ENCODE measurements around the gene ADAMTS15. TPM values are rescaled to one million over a fixed set of nuclear protein-coding genes. Genes with fewer than 3 reads are reported as not detected.

Gene ADAMTS15
- total and polyA plus RNA-seq, 2 donors (not counting 1 experiment from before 2014, with no cell fraction given) = not detected

DNA sequence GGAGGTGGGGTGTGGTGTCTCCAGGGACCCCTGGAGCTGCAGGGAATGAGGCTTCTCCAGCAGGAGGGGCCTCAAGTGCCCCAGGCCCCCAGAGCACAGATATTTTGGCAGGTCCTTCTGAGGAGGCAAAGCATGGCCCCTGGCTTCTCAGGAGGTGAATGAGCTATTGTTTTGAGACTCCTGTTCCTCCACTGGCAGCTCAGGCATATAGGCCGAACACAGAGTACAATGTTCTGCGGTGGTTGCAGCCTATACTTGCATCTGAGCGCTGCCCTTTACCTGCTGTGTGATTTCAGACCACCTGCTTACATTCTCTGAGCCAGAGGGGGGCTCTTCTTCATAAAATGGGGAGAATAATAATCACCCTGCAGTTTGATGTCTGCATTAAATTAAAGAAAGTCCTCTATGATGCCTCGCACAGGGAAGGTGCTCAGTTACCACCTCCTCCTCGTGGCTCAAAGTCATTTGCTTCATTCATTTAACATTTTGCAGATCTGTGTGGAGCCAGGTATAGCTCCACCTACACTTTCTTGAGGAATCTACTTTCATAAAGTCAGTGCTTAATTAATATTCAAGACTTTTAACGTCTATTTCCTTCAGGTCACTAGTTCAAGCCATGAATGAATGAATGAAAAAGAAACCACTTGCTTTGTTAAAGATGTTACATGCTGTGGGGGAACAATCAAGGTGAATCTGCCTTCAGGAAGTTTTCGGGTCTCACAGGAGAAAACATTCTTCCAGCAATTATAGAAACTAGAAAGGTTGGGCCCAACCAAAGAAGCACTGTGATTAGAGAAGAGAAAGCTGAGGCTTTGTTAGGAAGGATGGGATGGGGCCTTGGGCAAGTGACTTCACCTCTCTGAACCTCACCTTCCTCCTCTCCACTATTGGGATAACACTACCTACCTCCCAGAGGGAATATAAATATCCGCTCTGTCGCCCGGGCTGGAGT lies 68.4 kb downstream of the ADAMTS15 start:
- Histone ChIP-seq H3K79me2 (ENCODE audit: control insufficient read depth, insufficient read depth, low read length) (no peaks in the 10 kb centered on the region), H2AFZ (ENCODE audit: insufficient read depth, low read depth, low read length, poor library complexity, severe bottlenecking) (no peak overlapping the region), H3K9ac (ENCODE audit: low read length) (no peak overlapping the region), H3K36me3 (replicated peaks in 1 of 2; ENCODE audit: control extremely low read depth in 1 of 2, control insufficient read depth in 1 of 2, extremely low read depth in 1 of 2, insufficient read depth in 2 of 2, low read length in 1 of 2) (no peaks in the 10 kb centered on the region), H3K4me3 (ENCODE audit: control extremely low read depth in 1 of 5, extremely low read depth in 1 of 5, insufficient read depth in 1 of 5, low read depth in 2 of 5, low read length in 4 of 5) (no peak overlapping the region), H3K27ac (ENCODE audit: low read length in 2 of 2) (no peak overlapping the region), H3K9me3 (ENCODE audit: control extremely low read depth in 1 of 3, control insufficient read depth in 2 of 3, insufficient read depth in 1 of 3, low read length in 2 of 3) (no peaks in the 10 kb centered on the region), H3K27me3 (replicated peaks in 1 of 4; ENCODE audit: control extremely low read depth in 1 of 4, control insufficient read depth in 3 of 4, insufficient read depth in 4 of 4, low read length in 3 of 4) (peaks cover 0 to 2% (median 0%) of the 10 kb centered on the region in 4 experiments), H4K20me1 (ENCODE audit: control insufficient read depth, insufficient read depth, low read length, poor library complexity, severe bottlenecking) (no peaks in the 10 kb centered on the region), H3K4me1 (ENCODE audit: control insufficient read depth in 2 of 2, insufficient read depth in 2 of 2, low read length in 2 of 2) (no peaks in the 10 kb centered on the region), H3K4me2 (replicated peaks; ENCODE audit: low read depth, low read length, poor library complexity, severe bottlenecking) (no peak overlapping the region)
- no peak overlapping the region for H3K27ac Mint-ChIP-seq
- DNase-seq (no peak), ATAC-seq (ENCODE audit: low read depth) (no peak)
- ChIA-PET CTCF (no interaction called here), POLR2A (no interaction called here)
- peaks cover 11% of the 10 kb centered on the region for H3K27me3 Mint-ChIP-seq
- intact Hi-C loops (cut with micrococcal nuclease) = no loop called here
- no peaks in the 10 kb centered on the region for H3K9me3 Mint-ChIP-seq (ENCODE audit: insufficient read depth)
- H3K4me3 Mint-ChIP-seq = no peak overlapping the region
- H3K4me1 Mint-ChIP-seq = no peaks in the 10 kb centered on the region
- TF ChIP-seq EZH2 (IDR thresholded peaks at IDR 0.05; ENCODE audit: borderline replicate concordance, insufficient read depth, low read depth, low read length, poor library complexity, severe bottlenecking) = no peak
- TF ChIP-seq, protein P1, sequence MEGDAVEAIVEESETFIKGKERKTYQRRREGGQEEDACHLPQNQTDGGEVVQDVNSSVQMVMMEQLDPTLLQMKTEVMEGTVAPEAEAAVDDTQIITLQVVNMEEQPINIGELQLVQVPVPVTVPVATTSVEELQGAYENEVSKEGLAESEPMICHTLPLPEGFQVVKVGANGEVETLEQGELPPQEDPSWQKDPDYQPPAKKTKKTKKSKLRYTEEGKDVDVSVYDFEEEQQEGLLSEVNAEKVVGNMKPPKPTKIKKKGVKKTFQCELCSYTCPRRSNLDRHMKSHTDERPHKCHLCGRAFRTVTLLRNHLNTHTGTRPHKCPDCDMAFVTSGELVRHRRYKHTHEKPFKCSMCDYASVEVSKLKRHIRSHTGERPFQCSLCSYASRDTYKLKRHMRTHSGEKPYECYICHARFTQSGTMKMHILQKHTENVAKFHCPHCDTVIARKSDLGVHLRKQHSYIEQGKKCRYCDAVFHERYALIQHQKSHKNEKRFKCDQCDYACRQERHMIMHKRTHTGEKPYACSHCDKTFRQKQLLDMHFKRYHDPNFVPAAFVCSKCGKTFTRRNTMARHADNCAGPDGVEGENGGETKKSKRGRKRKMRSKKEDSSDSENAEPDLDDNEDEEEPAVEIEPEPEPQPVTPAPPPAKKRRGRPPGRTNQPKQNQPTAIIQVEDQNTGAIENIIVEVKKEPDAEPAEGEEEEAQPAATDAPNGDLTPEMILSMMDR (IDR thresholded peaks at IDR 0.05) = no peak
- 92% methylated on average over 5 of the region's 10 CpGs for WGBS (ENCODE audit: insufficient coverage)

DNA sequence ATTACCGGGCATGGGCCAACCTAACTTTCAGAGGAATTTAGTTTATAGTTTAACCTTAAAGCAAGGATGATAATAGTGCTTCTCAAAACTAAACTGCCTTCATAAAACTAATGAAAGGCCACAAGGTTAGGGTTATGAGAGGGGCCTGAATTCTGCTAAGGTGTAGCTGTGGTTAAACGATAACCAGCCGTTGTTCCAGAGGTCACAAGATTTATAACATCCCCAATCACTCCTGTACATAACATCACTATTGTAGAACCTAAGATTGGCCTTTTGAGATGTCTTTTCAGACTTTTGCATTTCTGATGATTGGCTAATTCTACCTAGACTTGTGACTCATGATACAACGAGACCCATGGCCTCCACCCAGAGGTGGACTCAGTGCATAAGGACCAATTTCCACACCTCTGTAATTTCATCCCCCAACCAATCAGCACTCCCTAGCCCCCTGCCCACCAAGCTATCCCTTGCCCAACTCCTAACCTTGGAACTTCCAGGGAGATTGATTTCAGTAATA lies 69.8 kb downstream of the ADAMTS15 start:
- H3K4me3 Mint-ChIP-seq = no peak overlapping the region
- H3K27ac Mint-ChIP-seq = no peak overlapping the region
- no peak overlapping the region for H3K4me3 ChIP-seq (ENCODE audit: control extremely low read depth in 1 of 5, extremely low read depth in 1 of 5, insufficient read depth in 1 of 5, low read depth in 2 of 5, low read length in 4 of 5)
- no peaks in the 10 kb centered on the region for H3K9me3 ChIP-seq (ENCODE audit: control extremely low read depth in 1 of 3, control insufficient read depth in 2 of 3, insufficient read depth in 1 of 3, low read length in 2 of 3)
- DNase-seq = no peak
- H3K27ac ChIP-seq (ENCODE audit: low read length in 2 of 2) = no peak overlapping the region
- WGBS (ENCODE audit: insufficient coverage) = 80% methylated on average over 1 of the region's 4 CpGs
- no peak overlapping the region for H3K9ac ChIP-seq (ENCODE audit: low read length)
- H3K79me2 ChIP-seq (ENCODE audit: control insufficient read depth, insufficient read depth, low read length) = no peaks in the 10 kb centered on the region
- intact Hi-C loops (cut with micrococcal nuclease) = no loop called here
- H4K20me1 ChIP-seq (ENCODE audit: control insufficient read depth, insufficient read depth, low read length, poor library complexity, severe bottlenecking) = no peaks in the 10 kb centered on the region
- no peak for TF ChIP-seq EZH2 (IDR thresholded peaks at IDR 0.05; ENCODE audit: borderline replicate concordance, insufficient read depth, low read depth, low read length, poor library complexity, severe bottlenecking)
- TF ChIP-seq, protein P1 (IDR thresholded peaks at IDR 0.05) = no peak
- no peaks in the 10 kb centered on the region for H3K4me1 ChIP-seq (ENCODE audit: control insufficient read depth in 2 of 2, insufficient read depth in 2 of 2, low read length in 2 of 2)
- ChIA-PET CTCF (no interaction called here), POLR2A (no interaction called here)
- peaks cover 16% of the 10 kb centered on the region for H3K27me3 Mint-ChIP-seq
- peaks cover 0 to 2% (median 0%) of the 10 kb centered on the region in 4 experiments for H3K27me3 ChIP-seq (replicated peaks in 1 of 4; ENCODE audit: control extremely low read depth in 1 of 4, control insufficient read depth in 3 of 4, insufficient read depth in 4 of 4, low read length in 3 of 4)
- no peak for ATAC-seq (ENCODE audit: low read depth)
- H3K4me2 ChIP-seq (replicated peaks; ENCODE audit: low read depth, low read length, poor library complexity, severe bottlenecking) = no peak overlapping the region
- H3K4me1 Mint-ChIP-seq = no peaks in the 10 kb centered on the region
- no peaks in the 10 kb centered on the region for H3K36me3 ChIP-seq (replicated peaks in 1 of 2; ENCODE audit: control extremely low read depth in 1 of 2, control insufficient read depth in 1 of 2, extremely low read depth in 1 of 2, insufficient read depth in 2 of 2, low read length in 1 of 2)
- H3K9me3 Mint-ChIP-seq (ENCODE audit: insufficient read depth) = no peaks in the 10 kb centered on the region
- H2AFZ ChIP-seq (ENCODE audit: insufficient read depth, low read depth, low read length, poor library complexity, severe bottlenecking) = no peak overlapping the region

All from B cell (primary cell).